Duodenal mucosa (tissue), 2 donors: ENCODE measurements around the gene BMI1.

Experiments
- H3K27ac ChIP-seq: one replicate; pipeline ENCODE4 v1.7.0; 2013; ENCODE audit warnings: low read depth, low read length
- H3K27me3 ChIP-seq, 2 donors: one replicate each; pipeline ENCODE4 v1.7.0; 2013; ENCODE audit warnings: low read length in 2 of 2, control low read depth in 1 of 2; ENCODE audit not compliant: insufficient read depth in 2 of 2, control insufficient read depth in 1 of 2
- H3K36me3 ChIP-seq, 2 donors: one replicate each; pipeline ENCODE4 v1.7.0; 2013; ENCODE audit warnings: low read length in 2 of 2, control low read depth in 1 of 2; ENCODE audit not compliant: insufficient read depth in 2 of 2, control insufficient read depth in 1 of 2
- H3K4me1 ChIP-seq, 2 donors: one replicate each; pipeline ENCODE4 v1.7.0; 2013; ENCODE audit warnings: low read length in 2 of 2, control low read depth in 1 of 2; ENCODE audit not compliant: insufficient read depth in 2 of 2, control insufficient read depth in 1 of 2
- H3K4me3 ChIP-seq, 2 donors: one replicate each; pipeline ENCODE4 v1.7.0; 2013; ENCODE audit warnings: low read length in 2 of 2, low read depth in 1 of 2
- H3K9ac ChIP-seq, 2 donors: one replicate each; pipeline ENCODE4 v1.7.0; 2013; ENCODE audit warnings: low read length in 2 of 2, low read depth in 1 of 2
- H3K9me3 ChIP-seq, 2 donors: one replicate each; pipeline ENCODE4 v1.7.0; 2013; ENCODE audit warnings: low read length in 2 of 2, control low read depth in 1 of 2; ENCODE audit not compliant: control insufficient read depth in 1 of 2

Gene BMI1

DNA sequence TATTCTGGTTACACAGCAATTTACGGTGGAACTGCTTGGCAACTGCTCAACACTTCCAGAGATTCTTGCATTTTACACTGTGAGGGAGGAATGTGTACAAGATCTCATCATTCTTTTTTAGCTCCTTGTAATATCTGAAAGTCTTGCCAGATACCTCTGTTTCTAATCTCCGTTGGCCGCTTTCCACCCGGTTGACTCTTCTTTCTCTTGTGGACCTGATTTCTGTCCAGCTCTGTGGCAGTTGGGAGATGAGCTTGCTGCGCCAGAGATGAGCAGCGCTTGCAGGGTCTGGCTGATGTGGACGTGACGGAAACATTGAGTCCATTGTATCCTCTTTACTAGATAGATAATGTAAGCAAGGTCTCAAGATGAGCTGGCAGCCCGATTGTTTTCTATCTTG is 52.0 kb downstream of the BMI1 start:
- no peaks in the 10 kb centered on the region for H3K4me1 ChIP-seq
- no peaks in the 10 kb centered on the region for H3K27me3 ChIP-seq
- no peak overlapping the region for H3K27ac ChIP-seq
- no peaks in the 10 kb centered on the region for H3K36me3 ChIP-seq
- H3K4me3 ChIP-seq, result no peak overlapping the region
- no peak overlapping the region for H3K9ac ChIP-seq
- no peaks in the 10 kb centered on the region for H3K9me3 ChIP-seq

DNA sequence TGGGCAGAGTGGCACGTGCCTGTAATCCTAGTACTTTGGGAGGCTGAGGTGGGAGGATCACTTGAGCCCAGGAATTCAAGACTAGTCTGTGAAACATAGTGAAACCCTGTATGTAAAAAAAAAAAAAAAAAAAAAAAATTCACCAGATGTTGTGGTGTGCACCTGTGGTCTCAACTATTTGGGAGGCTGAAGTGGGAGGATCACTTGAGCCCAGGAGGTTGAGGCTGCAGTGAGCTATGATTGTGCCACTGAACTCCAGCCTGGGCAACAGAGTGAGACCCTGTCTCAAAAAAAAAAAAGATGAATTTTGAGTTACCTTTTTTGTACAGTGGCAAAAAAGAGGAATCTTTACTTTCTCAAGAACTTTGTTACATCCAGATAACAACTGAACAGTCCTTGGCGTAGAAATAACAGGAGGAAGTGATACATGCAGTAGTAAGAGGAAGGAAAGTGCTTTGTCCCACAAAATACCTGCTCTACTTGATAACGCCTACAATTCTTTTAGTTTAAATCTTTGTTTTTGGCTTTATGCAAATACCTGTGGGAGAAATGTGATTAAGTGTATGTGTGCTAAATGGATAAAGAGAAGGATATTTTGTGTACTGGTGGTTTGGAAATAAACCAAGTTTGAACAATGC is 53.7 kb downstream of the BMI1 start:
- H3K27ac ChIP-seq, result no peak overlapping the region
- no peaks in the 10 kb centered on the region for H3K36me3 ChIP-seq
- H3K4me3 ChIP-seq, result no peak overlapping the region
- H3K27me3 ChIP-seq, result no peaks in the 10 kb centered on the region
- no peak overlapping the region for H3K9ac ChIP-seq
- no peaks in the 10 kb centered on the region for H3K9me3 ChIP-seq
- H3K4me1 ChIP-seq, result no peaks in the 10 kb centered on the region

GRCh38 chr10:22379059-22379458 is 58.2 kb downstream of the BMI1 start:
- Histone ChIP-seq H3K4me1 (no peaks in the 10 kb centered on the region), H3K9ac (no peak overlapping the region), H3K27me3 (no peaks in the 10 kb centered on the region), H3K4me3 (no peak overlapping the region), H3K36me3 (no peaks in the 10 kb centered on the region), H3K9me3 (no peaks in the 10 kb centered on the region), H3K27ac (no peak overlapping the region)
